ENCODE measurements around the gene MPZL1. TPM values are rescaled to one million over a fixed set of nuclear protein-coding genes. Genes with fewer than 3 reads are reported as not detected.

Gene MPZL1
- total RNA-seq, 4 donors from 2014 or later, result 9.2 to 15.7 (median 11.7) TPM

DNA sequence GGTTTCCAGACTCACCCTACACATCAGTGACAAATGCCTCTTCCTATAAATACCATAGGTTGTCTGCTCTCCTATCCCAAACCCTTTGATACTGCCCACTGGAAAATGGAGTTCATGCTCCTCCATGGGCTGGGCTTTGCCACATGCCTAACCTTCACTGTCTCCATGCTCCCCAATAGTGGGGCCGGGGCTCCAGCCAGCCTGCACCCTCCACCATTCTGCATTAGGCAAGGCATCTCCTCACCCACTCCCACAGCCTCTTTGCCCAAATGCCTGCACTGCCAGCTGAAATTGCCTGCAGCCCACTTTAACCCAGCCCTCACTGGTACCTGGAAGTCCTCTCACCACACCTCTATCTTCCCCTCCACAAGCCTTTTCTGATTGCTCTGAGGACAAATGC, 18.2 kb upstream of the MPZL1 start:
- TF ChIP-seq CTCF (IDR thresholded peaks at IDR 0.05 in 4 of 5, conservative IDR thresholded peaks at IDR 0.05 in 1 of 5), result no peak
- TF ChIP-seq POLR2A (IDR thresholded peaks at IDR 0.05), result no peak
- intact Hi-C loops (cut with DNase I; ENCODE audit: low total_unique reads), result no loop called here
- Histone ChIP-seq H3K36me3 (peaks cover 0 to 7% of the 10 kb centered on the region in 2 donors), H3K4me3 (no peak overlapping the region), H3K27ac (no peak overlapping the region), H3K27me3 (no peaks in the 10 kb centered on the region), H3K9me3 (no peaks in the 10 kb centered on the region), H3K4me1 (peaks cover 4 to 9% of the 10 kb centered on the region in 2 donors)
- in situ Hi-C loops (cut with MboI; ENCODE audit: low sequenced_read_pairs in 4 of 4), result loop anchor here in 1 of 4 donors (25.0 kb wide), 2 partner anchors 234 to 466 kb away; partner anchors contain the start of genes DCAF6 and MPC2
- DNase-seq, result no peak
- no peak for ATAC-seq

- Histone ChIP-seq H3K4me3 (no peak overlapping the region), H3K27ac (no peak overlapping the region), H3K4me1 (peaks cover 3 to 4% of the 10 kb centered on the region in 2 donors), H3K9me3 (no peaks in the 10 kb centered on the region), H3K36me3 (peaks cover 0 to 7% of the 10 kb centered on the region in 2 donors), H3K27me3 (no peaks in the 10 kb centered on the region)
- TF ChIP-seq POLR2A (IDR thresholded peaks at IDR 0.05), result no peak
- intact Hi-C loops (cut with DNase I; ENCODE audit: low total_unique reads), result no loop called here
- DNase-seq (no peak), ATAC-seq (no peak)
- in situ Hi-C loops (cut with MboI; ENCODE audit: low sequenced_read_pairs in 4 of 4), result loop anchor here in 1 of 4 donors (25.0 kb wide), 2 partner anchors 233 to 467 kb away; partner anchors contain the start of genes DCAF6 and MPC2
These were observed 17.1 kb upstream of the MPZL1 start for GRCh38 chr1:167704715-167705114.

GRCh38 chr1:167705250-167705649, 16.5 kb upstream of the MPZL1 start:
- Histone ChIP-seq H3K9me3 (no peaks in the 10 kb centered on the region), H3K27ac (no peak overlapping the region), H3K27me3 (no peaks in the 10 kb centered on the region), H3K36me3 (peaks cover 0 to 7% of the 10 kb centered on the region in 2 donors), H3K4me3 (no peak overlapping the region), H3K4me1 (peaks cover 0 to 4% of the 10 kb centered on the region in 2 donors)
- ATAC-seq, result no peak
- in situ Hi-C loops (cut with MboI; ENCODE audit: low sequenced_read_pairs in 4 of 4) (loop anchor here in 1 of 4 donors (25.0 kb wide), 2 partner anchors 232 to 468 kb away; partner anchors contain the start of genes DCAF6 and MPC2), intact Hi-C loops (cut with DNase I; ENCODE audit: low total_unique reads) (no loop called here)
- no peak for TF ChIP-seq POLR2A (IDR thresholded peaks at IDR 0.05)
- TF ChIP-seq CTCF (IDR thresholded peaks at IDR 0.05 in 4 of 5, conservative IDR thresholded peaks at IDR 0.05 in 1 of 5), result no peak
- DNase-seq, result no peak

DNA sequence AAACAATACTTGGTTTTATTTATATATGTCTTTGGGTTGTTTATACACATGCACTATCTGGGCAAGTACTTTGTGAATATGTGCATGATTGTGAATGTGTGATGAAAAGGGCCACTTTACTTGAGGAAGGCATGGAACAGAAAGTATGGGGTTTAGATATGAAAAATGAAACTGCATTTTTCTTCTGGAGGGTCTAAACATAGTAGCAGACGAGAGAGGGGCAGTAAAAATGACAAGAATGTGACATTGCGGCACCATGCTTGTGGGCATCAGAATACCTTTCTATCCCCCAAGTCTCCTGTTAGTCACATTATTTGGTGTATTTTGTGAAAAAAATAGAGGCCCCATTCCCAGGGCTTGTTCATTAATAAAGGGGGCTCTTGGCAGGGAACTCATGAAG, 15.4 kb upstream of the MPZL1 start:
- DNase-seq (no peak), ATAC-seq (no peak)
- Histone ChIP-seq H3K4me1 (peaks cover 0 to 4% of the 10 kb centered on the region in 2 donors), H3K9me3 (no peaks in the 10 kb centered on the region), H3K36me3 (peaks cover 0 to 7% of the 10 kb centered on the region in 2 donors), H3K27ac (peak overlapping the region in 1 of 4 donors; percentile 25), H3K4me3 (no peak overlapping the region), H3K27me3 (no peaks in the 10 kb centered on the region)
- intact Hi-C loops (cut with DNase I; ENCODE audit: low total_unique reads) (no loop called here), in situ Hi-C loops (cut with MboI; ENCODE audit: low sequenced_read_pairs in 4 of 4) (loop anchor here in 1 of 4 donors (25.0 kb wide), 2 partner anchors 231 to 469 kb away; partner anchors contain the start of genes DCAF6 and MPC2)
- TF ChIP-seq POLR2A (IDR thresholded peaks at IDR 0.05), result no peak
- no peak for TF ChIP-seq CTCF (IDR thresholded peaks at IDR 0.05 in 4 of 5, conservative IDR thresholded peaks at IDR 0.05 in 1 of 5)

DNA sequence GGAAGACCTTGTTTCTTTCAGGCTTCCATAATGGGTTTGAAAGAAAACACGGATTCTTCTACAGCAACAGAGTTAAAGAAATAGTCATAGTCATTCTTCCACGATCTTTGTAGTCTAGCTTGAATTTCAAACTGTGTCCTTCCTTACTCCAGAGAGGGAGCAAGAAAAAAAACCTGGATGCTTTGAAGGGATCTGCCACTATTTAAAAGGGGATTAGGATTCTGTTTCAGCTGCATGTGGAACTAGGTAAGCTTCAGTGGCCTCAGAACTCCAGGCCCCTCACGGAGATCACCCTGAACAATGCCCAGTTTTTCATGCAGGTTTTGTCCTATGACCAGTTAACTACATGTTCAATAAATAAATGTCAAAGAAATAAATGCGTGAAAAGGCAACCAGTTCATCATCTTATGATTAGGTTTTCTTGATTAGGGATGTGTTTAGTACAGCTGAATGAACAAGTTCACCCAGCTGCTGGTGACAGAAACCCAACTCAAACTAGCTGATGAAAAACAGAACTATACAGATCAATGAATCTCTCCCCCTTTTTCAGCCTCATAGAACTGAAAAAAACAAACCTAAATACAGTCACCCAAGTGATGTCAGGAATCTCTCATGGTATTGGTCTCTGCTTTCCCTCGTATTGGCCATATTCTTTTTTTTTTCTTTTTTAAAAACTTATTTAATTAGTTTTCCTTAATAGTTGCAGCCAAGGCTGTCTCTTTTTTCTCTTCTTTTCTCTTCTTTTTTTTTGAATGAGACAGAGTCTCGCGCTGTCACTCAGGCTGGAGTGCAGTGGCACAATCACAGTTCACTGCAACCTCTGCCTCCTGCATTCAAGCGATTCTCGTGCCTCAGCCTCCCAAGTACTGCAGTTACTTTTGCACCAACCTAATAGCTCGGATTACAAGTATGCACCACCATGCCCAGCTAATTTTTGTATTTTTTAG, 14.6 kb upstream of the MPZL1 start:
- Histone ChIP-seq H3K4me1 (peaks cover 0 to 4% of the 10 kb centered on the region in 2 donors), H3K4me3 (no peak overlapping the region), H3K27me3 (no peaks in the 10 kb centered on the region), H3K36me3 (peaks cover 0 to 7% of the 10 kb centered on the region in 2 donors), H3K9me3 (no peaks in the 10 kb centered on the region), H3K27ac (peak overlapping the region in 1 of 4 donors; percentile 33)
- intact Hi-C loops (cut with DNase I; ENCODE audit: low total_unique reads), result no loop called here
- TF ChIP-seq CTCF (IDR thresholded peaks at IDR 0.05 in 4 of 5, conservative IDR thresholded peaks at IDR 0.05 in 1 of 5) (no peak), POLR2A (IDR thresholded peaks at IDR 0.05) (no peak)
- in situ Hi-C loops (cut with MboI; ENCODE audit: low sequenced_read_pairs in 4 of 4), result loop anchor here in 1 of 4 donors (25.0 kb wide), 2 partner anchors 230 to 470 kb away; partner anchors contain the start of genes DCAF6 and MPC2
- no peak for ATAC-seq
- DNase-seq, result no peak

Measured in gastrocnemius medialis (tissue), 4 donors.